Endothelial cell of hepatic sinusoid (primary cell): Measurements from ENCODE around the gene CDSN.
"Not testable (repeated sequence)": the region's sequence is repeated elsewhere in the genome, so short reads cannot be mapped to it uniquely, and the experiment has no call there.

ENCODE experiments used
- in situ Hi-C: cut with HindIII; loops from 2 replicates; pipeline ENCODE4 v1.10.0; 2017; ENCODE audit warnings: low sequenced_read_pairs

CDSN gene

DNA sequence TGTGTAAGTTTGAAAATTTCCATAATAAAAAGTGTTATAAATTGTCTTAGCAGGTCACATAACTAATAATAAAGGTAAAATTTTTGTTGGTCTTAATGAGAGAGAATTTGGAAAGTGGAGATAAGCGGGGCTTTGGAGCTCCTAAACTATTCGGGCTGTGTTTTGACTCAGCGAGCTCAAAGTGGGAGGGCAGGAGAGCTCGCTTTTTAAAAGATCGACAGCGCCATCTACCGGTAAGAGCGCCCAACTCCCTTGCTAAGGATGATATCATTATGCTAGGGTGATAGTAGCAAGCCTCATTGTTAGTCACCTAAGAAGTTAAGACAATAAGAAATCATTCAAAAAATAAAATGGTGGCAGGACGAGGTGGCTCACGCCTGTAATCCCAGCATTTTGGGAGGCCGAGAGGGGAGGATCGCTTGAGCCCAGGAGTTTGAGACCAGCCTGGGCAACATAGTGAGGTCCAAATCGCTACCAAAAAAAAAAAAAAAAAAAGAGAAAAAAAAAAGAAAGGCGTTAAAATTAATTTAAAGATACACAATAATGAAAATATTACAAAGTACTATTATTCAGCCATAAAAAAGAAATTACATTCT is 32.7 kb downstream of the CDSN start:
- in situ Hi-C loops, result no loop called here

DNA sequence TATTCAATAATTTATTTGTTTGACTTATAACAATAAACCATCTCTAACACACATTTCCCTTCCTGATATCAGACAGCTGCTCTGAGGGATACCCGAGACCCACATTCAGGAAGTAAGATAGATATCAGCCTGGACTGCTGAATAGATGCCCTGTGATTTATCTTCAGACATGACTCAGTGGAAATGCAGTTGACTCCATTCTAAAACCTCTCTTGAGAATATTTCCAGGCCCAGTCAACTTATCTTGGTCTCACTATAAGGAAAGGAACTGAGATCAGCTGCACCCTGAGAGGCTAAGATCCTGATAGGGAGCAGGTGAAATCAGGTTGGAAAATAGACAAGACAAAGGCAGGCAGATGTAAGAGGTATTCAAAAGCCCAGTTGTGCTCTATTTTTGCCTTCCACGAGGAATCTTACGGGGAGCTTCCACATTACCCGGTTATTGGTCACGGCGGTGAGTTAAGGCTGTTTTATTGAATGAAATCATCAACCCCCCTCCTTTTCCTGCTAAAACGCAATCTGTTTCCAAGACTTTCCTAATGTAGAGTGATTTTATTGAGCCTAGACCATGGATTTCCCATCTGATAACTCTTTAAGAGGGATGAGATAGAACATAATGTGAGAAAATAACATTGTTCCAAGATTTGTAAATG is 33.3 kb downstream of the CDSN start:
- in situ Hi-C loops, result no loop called here

DNA sequence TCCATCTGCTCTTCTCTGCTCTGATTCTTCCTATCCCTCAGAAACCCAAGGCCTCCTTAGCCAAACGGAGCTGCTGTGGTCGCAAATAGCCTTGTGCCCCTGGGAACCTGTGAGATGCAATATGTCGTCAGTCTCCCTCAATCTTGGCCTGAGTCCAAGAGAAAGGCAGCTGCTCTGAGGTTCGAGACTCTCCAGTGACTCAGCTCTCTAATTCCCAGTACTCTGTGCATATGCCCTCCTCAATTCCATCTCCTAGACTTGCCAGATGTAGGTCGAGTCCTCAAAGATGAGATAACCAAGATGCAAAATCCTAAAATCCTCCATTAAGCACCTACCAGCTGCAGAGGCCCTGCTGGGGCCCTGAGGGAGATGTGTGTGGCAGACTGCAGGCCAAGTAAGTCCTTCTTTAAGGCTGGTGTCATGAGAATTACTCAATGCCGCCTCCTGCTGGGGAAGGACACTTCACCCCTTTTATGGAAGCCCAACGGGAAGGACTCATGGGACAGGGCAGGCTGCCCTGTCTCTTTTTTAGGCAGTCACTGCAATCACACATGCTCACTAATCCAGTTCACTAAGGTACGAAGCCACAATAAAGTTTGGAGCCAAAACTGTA is 36.4 kb downstream of the CDSN start:
- in situ Hi-C loops, result no loop called here

DNA sequence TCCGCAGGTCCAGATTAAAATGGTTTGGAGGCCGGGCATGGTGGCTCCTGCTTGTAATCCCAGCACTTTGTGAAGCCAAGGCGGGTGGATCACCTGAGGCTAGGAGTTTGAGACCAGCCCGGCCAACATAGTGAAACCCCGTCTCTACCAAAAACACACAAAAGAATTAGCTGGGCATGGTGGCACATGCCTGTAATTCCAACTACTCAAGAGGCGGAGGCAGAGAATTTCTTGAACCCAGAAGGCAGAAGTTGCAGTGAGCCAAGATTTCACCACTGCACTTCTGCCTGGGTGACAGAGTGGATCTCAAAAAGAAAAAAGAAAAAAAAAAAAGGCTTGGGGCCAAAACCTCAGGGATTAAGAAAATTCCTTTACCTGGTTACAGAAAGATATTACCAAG is 38.4 kb downstream of the CDSN start:
- in situ Hi-C loops, result no loop called here

DNA sequence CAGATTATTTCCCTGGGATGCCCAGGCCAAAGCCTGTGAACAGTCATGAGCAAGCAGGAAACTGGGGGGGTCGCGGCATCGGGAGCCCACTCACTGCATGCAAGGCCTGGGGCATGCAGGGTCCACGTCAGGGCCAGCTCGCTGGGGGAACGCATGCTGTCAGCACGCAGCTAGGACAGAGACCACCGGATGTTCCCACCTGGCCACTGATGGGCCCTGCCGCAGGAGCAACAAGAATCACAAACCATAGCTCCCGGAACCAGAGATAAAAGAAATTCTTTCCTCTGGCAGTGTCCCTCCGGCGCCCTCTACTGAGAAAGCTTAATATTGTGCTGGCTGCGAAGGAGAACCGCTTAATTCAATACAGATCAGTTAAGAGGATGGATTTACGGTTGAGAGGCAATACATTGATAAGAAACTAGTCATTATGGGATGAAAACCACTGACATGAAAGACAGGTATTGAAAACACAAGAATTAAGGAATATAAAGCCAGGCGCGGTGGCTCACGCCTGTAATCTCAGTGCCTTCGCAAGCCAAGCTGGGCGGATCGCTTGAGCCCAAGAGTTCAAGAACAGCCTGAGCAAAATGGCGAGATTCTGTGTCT is 40.5 kb downstream of the CDSN start:
- in situ Hi-C loops, result no loop called here

DNA sequence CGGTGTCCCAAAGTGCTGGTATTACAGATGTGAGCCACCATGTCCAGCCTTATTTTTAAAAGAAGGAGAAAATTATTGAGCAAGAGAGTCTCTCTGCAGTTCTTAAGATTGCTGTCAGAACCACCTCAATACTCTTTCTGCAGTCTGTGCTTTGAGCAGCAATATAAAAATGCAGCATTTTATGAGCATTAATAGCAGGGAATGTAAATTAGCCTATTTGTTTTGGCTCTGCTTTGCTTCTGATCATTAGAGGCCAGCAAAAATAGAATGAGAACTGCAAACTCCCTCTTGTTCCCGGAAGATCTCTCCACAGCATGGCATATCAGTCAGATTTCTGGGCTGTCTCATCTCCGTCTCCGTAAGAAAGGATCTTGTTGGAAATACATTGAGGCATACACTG is 43.6 kb downstream of the CDSN start:
- in situ Hi-C loops, result no loop called here

DNA sequence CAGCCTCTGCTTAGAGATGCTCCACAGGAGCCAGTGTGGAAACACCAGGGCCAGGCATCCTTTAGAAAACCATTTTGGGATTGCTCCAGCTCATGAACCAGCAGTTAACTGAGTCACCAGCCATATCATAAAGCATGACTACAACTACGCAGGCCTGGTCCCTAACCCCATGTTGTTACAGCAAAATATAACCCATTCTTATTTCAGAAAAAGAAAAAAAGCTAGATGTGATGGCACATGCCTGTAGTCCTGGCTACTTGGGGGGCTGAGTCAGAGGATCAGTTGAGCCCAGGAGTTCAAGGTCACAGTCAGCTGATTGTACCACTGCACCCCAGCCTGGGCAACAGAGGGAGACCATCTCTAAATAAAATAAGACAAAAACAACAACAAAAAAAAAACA is 44.7 kb downstream of the CDSN start:
- in situ Hi-C loops, result no loop called here

DNA sequence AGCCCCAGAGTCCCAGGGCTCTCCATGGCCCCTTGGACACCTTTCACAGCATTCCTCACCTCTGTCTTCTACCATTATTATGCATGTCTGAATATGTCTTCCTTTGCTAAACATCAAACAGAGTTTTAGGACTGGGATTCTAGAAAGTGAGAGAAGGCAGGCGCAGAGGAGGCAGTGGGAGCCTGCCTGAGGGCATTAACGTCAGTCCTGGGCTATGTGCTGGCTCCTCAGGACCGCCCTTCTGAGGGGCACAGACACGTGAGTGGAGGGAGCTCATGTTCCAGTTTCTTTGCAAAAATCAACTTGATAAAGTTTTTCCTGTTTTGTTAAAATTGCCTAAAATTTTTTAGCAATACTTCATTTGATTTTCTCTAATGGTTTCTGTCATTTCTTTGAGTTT is 45.8 kb downstream of the CDSN start:
- in situ Hi-C loops, result loop anchor here (5.0 kb wide), 1 partner anchor 127 kb away; no protein-coding TSS in a partner anchor

DNA sequence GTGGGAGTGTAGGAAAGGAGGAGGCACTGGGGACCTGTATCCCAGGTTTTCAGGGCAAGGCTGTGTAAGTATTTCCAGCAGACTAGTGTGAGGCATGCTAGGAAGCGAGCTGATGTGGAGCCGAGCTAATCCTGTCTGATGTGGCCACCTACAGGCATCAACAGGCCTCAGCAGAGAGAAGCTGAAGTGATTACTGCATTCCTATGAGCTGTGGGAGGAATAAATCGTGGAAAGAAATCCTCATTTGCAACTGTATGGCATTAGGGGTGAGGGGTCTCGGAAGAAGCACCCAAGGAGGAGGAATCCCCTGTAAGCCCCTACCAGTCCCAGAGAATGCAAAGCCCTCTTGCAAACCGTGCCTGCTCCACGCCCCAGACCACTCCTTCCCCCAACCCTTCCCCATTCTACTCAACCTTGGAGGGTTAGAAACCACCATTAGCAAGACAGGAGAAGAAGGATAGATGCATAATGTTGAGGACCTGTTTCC is 49.5 kb downstream of the CDSN start:
- in situ Hi-C loops, result loop anchor here (5.0 kb wide), 1 partner anchor 123 kb away; no protein-coding TSS in a partner anchor

DNA sequence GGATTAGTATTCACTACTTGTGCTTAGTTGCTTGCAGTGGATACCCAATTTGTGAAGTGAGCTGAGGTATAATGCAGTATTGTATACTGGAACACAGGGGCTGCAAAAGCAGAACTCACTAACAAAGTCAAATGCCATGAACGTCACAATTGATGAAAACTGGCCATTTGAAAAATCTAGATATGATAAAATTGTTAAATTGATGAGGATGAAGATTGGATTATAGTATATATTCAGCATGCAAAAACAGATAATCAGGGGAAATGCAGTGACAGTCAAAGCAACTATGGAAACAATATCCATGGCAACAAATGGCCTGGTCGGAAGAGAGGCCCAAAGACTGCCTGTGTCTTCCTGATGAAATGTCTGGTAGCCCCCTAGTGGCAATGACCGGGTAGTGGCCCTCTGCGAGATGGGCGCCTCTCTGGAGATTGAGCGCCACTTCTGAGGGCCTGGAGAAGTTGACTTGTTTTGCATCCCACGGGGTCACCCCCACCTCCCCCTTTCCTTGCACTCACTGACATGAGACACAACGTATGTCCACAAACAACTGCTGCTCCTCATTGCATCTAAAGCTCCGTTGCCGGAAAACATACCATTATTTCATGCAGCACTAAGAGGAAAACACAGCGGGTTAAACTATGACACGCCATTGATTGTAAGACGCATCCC is 51.4 kb downstream of the CDSN start:
- in situ Hi-C loops, result no loop called here

DNA sequence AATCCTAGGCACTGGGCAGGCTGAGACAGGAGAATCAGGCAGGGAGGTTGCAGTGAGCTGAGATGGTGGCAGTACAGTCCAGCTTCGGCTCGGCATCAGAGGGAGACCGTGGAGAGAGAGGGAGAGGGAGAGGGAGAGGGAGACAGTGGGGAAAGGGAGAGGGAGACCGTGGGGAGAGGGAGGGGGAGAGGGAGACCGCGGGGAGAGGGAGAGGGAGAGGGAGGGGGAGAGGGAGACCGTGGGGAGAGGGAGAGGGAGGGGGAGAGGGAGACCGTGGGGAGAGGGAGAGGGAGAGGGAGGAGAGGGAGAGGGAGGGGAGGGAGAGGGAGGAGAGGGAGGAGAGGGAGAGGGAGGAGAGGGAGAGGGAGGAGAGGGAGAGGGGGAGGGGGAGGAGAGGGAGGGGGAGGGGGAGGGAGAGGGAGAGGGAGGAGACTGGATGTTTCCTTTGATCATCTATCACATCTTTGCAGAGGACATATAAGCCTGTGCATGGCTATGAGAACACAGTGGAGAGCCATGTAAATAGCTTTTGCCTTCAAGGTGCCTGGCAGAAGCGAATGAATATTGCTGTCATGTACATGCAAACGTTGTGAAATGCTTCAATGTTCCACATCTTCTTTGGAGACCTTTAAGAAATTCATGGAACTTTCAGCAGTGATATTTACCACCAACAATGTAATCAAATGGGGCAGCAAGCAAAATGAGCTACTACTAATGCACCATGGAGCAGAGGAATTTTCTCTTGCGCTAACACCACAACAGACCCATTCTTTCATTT is 52.2 kb downstream of the CDSN start:
- in situ Hi-C loops, result not testable (repeated sequence)

DNA sequence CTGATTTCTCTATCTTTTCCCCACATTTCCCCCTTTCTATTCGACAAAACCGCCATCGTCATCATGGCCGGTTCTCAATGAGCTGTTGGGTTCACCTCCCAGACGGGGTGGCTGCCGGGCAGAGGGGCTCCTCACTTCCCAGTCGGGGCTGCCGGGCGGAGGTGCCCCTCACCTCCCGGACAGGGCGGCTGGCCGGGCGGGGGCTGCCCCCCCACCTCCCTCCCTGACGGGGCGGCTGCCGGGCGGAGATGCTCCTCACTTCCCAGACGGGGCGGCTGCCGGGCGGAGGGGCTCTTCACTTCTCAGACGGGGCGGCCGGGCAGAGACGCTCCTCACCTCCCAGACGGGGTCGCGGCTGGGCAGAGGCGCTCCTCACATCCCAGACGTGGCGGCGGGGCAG is 53.2 kb downstream of the CDSN start:
- in situ Hi-C loops, result not testable (repeated sequence)

DNA sequence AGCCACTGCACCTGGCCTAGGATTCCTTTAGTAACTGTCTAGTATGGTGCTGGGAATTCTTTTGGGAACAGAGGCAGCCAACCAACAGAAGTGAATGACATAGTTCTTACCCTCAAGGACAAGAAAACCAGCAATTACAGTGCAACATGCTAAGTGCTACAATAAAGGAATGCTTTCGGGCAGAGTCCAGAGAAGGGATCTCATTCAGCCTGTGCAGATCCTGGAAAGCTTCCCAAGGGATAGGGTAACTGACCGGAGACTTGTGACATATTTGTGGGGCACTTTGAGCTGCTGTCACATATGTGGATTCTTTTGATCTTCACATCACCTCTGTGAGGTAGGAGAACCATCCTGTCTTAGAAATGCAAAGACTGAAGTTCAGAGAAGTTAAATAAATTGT is 54.7 kb downstream of the CDSN start:
- in situ Hi-C loops, result no loop called here
